Fibroblast of skin of right biceps (primary cell): ENCODE measurements around the gene LONP1.
"Not testable (repeated sequence)": the region's sequence is repeated elsewhere in the genome, so short reads cannot be mapped to it uniquely, and the experiment has no call there.

Experiments
- DNase-seq: peaks from one replicate; pipeline ENCODE4 v3.0.0-alpha.2; 2013

LONP1 gene

DNA sequence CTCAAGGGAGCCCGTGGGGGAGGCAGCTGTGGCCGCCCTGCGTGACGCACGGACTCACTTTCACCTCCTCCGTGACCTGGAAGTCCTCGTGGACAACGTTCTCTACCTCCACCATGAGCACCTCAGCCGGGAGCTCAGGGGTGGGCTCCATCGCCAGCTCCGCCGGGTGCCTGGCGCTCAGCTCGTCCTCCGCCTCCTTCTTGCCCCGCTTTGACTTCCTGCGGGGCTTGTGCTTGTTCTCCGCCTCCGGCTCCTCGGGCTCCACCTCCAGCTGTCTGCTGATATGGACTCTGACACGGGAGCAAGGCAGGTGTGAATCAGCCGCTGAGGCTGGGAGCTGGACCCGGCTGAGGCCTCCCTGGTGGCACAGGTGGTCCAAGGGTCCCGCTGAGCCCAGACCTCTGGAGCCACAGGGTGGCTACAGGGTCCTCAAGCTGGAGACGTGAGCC is 8.2 kb downstream of the LONP1 start:
- no peak for DNase-seq

DNA sequence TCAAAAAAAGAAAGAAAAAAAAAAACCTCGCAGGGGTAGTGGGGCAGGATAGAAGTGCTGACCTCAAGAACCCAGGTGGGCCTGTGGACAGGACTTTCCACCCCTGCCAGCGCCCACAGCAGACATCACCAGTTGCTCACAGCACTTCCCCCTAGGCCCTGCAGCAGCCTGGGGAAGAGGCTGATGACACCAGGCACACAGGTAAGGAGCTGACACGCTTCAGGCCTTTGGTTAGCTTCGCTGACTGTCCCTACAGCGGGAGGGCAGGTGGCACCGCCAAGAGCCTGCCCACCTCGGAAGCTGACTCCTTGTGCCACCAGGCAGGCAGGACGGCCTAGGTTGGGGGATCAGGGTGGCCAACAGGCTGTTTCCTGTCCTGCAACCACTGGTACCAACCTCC is 8.9 kb downstream of the LONP1 start:
- DNase-seq = no peak

DNA sequence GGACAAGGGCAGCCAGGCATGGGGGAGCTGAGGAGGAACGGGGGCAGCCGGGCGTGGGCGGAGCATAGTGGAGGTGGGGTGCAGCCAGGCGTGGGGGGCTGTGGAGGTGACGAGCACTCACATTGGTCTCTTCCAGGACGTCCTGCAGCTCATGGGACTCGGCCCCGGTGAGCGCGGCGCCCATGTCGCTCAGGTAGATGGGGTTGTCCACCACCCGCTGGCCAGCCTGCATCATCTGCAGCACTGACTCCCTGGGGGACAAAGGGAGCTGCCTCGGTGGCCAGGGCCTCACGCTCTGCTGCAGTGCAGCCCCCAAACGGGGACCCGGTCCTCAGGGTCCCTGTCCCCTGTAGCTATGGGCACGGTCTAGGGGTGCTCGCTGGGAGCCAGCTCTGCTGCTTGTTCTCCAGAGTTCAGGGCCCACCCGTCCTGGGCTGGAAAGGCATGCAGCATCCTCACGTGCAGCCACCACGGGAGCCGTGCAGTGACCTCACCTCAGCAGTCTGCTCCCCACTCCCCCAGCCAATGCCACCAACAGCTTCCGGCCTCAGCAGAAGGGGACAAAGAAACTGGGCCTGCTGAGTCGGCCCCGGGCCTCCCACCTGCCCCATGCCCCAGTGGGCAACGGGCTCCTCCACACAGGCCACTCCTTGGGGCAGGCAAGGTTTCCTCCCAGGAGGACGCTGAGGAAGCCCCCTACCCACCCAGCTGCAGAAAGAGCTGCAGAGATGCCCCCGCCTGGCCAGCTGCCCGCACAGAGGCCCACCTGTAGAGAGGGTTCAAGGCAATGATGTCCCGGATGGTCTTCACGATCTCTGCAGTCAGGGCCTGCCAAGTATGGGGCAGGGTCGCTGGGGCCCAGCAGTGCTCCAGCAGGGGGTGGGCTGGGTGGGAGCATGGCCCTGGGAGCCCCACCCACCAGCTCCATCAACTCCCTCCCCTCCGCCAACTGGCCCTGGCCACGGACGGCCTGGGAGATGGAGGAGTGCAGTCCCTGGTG is 12.1 kb downstream of the LONP1 start:
- DNase-seq = no peak

DNA sequence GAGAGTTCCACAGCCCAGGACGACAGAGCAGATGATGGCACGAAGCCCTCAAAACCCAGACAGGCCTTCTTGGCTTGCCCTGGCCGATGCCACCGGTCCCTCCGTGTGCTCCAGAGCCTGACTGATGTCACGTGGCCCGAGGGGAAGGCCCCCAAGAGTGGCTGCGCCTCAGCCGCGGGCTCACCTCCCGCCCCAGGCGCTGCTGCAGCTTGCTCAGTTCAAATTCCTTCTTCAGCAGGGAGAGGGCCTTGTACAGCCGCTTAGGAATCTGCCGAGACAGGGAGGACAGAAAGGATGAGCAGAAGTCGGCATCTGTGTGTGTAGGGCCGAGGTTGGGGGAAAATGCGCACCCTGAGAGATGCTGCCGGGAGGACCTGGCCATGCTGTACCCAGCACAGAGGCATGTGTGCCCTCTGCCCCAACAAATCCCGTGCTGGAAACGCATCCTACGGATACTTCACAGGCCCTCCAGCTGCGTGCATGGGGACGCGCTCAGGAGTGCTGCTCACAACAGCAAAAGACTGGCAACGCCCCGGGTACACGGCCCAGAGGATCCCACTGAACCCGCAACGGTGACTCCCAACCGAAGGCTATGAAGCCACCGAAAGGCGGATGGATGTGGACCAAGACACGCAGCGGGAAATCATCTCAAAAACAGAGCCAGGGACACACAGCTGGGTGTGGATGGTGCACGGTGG is 12.9 kb downstream of the LONP1 start:
- no peak for DNase-seq

DNA sequence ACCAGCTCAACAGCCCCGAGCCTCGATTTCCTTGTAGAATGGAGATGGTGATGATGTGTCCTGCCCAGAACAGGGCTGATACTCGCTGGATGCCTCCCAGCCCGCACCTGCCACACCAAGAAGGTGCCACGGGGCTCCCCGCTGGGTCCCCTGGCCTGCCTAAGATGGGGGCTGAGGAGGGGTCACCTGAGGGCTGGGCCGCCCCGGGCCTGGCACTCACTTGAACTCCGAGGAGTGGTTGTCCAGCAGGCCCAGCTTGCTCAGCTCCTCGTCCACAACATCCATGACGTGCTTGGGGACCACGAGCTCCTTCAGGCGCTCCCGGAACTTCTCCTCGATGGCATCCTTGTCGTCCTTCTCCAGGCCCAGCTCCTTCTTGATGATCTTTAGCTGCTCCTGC is 14.4 kb downstream of the LONP1 start:
- DNase-seq = no peak

DNA sequence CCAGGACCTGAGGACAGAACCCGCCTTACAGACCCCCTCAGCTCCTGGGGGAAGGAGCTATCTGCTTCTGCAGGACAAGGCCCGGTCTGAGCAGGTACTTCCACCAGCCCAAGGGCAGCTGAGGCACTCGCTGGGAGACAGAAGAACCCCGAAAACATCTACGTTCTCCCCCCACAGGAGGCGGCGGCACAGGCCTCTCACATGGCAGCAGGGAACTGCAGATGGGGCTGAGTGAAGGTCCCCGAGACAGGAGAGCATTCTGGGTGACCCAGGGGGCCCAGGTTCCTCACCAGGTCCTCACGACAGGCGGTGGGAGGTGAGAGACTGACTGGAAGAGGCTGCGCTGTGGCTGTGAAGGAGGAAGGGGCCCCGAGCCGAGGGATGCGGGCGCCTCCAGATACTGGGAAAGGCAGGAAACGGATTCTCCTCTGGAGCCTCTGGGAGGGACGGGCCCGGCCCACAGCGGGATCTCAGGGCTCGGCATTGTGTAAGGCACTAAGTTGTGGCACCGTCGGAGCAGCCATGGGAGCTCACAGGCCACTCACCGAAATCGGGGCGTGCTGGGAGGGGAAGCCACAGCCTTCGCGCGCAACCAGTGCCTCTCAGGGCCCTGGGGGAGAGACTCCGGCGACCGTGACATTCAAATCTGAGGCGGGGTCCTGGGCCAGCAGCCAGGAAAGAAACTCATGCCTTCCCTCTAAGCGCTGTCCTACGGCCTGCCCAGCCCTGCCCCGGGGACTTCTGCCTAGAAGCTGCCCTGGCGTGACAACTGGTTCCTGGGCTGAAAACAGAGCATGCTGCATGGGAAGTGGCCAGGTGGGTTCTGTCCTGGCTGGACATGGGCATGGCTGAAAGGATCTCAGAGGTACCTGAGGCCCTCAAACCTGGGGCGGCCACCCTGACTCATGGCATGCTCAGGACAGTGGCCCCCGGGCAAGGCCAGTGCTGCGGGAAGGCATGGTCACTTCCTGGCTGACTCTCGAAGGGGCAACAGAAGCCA is 15.8 kb downstream of the LONP1 start:
- DNase-seq = no peak

DNA sequence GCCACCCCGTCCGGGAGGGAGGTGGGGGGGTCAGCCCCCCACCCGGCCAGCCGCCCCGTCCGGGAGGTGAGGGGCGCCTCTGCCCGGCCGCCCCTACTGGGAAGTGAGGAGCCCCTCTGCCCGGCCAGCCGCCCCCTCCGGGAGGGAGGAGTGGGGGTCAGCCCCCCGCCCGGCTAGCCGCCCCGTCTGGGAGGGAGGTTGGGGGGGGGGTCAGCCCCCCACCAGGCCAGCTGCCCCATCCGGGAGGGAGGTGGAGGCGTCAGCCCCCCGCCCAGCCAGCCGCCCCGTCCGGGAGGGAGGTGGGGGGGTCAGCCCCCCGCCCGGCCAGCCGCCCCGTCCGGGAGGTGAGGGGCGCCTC is 17.9 kb downstream of the LONP1 start:
- not testable (repeated sequence) for DNase-seq

DNA sequence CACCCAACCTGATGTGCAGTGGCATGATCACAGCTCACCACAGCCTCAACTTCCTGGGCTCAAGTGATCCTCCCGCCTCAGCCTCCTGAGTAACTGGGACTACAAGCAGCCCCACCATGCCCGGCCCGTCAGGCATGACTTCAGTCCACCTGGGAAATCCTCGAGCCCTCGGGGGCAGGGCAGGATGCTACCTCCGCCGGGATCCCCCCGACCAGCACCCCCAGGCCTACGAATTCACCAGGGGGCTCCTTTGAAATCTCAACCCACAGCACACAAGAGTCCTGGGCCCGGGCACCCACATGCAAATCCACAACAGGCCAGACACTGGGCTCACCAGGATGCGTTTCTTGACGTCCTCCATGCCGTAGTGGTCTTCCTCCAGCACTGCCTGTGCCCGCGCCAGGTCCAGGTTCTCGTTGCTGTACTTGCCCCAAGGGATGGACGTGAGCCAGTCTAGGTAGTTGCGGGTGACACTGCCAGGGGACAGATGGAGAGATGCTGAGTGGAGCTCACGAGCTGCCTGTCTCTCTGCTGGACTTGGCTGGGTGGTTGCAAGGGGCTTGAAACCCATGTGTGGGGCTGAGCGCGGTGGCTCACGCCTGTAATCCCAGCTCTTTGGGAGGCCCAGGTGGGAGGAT is 19.4 kb downstream of the LONP1 start:
- DNase-seq = no peak

DNA sequence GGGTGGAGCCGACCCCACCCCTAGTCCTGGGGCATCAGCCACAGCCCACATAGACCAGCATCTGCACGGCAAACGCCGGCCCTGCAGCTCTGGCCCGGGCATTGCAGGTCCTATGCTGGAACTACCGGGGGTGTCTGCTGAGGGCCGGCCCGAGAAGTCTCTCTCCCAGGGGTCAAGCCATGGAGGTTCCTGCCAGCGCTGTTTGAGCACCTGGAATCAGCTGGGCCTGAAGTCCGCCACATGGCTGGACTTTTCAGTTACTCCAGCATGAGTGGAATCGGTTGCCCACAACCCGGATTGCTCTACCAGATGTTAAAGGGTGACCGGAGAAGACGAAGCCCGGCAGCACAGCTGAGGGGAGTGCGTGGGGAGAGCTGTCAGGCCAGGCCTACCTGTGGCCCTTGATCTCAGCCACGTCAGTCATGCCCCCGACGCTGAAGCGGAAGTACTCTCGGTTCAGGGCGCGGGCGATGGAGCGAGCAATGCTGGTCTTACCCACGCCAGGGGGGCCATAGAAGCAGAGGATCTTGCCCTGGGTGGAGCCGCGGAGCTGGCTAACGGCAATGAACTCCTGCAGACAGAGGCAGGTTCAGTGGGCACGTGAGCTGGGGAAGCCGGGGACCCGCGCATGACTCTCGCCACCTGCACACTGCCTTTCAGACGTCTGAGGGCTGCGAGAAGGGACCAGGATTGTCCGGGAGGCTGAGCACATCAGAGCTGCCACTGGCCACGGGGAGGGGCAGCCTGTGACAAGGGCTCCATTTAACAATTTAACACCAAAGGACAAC is 21.1 kb downstream of the LONP1 start:
- no peak for DNase-seq

DNA sequence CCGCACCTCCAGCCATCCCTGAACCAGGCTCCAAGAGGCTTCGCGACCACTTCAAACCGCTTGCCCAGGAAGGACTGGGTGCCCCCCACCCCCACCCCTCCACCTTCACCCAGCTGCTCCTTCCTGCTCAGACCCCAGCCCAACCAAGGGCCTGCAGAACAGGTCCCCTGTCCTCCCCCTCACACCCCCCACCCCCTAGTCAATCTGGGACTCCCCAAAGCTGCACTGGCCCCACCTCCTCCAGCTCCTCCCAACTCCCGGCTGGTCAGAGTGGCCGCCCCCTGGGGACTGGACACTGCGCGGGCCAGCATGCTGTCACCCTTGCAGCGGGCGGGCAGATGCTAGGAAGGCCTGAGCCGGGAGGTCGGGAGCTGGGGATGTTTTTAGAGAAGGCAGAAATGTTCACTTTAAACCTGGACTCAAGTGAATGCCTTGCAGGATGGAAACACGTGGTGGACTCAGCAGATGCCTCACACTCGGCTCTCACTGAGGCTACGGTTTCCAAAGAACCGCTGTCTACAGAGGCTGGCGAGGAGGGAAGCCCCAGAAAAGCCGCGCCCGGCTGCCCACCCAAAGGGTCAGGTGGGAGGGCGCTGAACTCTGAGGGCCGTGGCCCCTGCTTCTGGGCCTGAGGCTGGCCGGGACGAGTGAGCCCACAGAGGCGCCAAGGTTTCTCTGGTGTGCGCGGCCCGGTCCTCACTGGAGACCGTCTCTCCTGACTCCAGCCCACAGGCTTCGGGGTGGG is 21.9 kb downstream of the LONP1 start:
- no peak for DNase-seq

DNA sequence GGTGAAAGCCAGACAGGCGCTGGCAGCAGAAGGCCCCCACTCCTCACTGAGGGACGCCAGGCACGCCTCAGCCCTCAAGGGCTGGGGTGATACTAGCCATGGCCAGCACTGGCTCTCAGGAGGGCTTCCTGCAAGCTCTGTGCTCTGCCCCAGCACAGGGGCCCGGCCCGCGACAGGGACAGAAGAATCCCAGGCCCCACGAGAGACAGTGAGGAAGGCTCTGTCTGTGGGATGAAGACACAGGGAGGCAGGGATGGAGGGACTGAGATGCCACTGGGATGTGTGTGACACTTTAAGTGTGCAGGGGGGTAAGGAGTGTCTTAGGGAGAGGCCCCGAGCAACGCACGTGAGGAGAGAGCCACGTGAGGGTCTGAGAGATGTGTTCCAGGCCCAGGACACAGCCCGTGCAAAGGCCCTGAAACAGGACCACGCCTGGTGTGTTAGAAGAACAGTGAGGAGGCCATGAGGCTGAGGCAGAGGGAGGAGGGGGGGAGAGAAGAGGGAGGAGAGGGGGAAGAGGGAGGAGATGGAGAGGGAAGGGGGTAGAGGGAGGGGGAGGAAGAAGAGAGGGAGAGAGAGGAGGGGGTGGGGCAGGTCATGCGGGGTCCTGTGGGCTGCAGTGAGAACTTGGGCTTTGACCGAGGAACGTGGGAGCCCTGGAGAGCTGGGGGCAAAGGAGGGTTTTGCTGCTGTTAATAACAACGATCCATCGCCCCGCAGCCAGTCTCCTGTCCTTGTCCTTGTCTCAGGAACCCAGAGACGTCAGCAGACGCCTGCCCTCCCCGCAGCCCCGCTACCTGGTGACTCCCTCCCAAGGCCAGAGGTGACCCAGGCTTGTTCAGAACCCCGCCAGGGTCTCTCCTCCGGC is 22.7 kb downstream of the LONP1 start:
- DNase-seq = no peak

DNA sequence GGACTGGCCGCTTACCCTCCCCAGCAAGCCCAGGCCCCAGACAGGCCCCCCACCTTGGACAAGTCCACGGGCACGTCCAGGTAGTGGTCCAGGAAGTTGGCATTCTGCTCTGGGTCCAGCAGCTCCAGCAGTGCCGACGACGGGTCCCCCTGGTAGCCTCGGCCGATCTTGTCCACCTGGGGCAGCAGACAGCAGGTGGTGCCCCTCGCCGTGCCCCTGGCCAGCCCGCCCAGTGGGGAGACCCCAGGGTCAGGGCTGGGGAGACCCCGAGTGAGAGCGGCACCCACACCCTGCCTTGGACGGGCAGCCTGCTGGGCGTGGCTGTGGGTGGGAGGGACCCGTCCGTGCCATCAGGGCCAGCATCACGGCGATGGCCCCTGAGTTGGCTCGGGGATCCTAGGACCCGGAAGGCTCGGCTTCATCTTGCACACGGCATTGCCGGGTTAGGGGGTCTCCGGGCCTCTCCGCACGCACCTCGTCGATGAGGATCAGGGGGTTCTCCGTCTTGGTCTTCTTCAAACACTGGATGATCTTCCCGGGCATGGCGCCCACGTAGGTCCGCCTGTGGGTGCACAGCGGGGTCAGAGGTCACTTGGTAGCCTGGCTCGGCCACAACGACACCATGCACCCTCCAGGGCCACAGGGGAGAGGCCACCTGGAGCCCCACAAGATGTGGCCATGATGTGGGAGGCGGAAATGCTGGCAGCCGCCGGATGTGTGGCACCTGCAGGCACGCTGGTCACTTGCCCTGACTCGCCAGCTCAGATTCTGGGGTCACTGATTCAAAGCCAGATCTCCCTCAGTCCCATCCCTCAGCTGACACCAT is 23.5 kb downstream of the LONP1 start:
- DNase-seq = no peak

DNA sequence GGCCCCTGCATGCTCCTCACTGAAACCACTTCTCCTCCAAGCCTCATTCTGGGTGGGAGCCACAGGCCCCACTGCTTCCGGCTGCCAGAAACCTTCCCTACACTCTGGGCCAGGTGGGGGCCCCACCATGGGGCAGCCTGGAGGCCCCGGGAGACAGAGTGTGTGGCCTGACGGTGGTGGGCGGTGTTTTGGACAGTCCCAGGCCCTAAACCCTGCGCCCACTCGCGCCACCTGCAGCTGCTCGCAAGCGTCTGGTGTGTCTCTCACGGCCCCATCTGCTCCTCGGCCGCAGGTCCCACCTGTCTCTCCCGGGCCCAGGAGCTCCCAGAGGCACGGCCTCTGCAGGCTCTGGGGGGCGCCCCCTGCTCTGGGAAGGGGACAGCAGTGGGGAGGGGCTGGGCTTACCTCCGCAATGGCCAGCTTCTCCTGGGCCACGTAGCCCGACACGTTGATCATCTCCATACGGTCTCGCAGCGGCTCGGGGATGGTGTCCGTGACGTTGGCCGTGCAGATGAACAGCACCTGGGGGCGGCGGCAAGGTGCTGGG is 24.2 kb downstream of the LONP1 start:
- DNase-seq = no peak

DNA sequence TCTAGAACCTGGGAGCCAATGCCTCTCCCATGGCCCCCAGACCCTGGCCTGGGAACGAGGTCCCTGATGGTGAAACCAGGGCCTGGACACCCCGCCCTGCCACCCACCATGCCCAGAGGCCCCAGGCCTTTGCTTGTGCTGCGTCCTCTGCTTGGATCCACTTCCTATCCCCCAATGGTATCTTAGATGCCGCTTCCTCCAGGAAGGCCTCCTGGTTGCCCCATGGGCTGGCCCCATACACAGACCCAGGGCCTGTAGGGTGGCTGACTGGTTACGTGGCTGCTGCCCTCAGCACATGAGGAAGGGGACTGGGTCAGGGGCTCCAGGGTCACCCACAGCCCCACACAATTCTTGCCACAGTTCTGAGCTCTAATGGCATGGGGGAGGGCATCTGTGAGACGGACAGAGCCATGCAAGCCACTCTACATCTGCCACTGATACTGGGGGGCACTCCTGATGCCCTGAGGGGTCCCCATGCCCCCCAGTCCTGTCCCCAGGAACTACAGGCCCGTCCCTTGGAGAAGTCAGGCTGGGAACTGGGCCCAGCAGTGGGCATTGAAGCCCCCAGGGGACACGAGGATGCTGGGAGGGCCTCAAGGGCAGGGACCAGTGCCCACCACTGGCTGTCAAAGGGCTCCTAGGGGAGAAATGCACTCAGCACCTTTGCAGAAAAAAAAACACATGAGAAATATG is 24.8 kb downstream of the LONP1 start:
- no peak for DNase-seq

DNA sequence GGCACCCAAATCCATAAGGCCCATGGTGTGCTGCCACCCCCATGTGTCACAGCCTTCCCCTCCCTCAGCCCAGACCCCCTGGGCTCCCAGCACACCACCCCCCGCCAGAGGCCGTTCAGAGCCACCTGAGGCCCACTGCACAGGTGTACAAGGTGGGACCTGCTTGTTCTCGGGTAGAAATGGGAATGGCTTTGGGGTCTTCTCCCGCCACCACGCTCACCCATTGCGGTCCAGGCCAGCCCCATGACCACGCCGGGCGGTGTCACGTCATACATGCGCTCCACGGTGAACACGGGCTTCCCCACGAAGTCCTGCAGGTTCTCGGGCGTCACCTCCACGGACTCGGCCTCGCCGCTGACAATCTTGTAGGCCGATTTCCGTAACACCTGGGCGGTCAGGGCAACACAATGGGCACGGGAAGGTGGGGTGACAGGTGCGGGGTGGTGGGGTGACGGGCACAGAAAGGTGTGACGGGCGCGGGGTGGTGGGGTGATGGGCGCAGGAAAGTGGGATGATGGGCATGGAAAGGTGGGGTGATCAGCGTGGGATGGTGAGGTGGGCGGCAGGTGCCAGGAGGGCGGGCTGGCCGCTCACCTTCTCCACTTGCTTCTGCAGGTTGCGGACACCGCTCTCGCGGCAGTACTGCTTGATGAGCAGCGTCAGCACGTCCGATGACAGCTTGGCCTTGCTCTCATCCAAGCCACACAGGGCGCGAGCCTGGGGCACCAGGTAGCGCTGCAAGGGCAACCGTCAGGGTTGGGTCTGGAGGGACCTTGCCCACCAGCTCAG is 25.6 kb downstream of the LONP1 start:
- DNase-seq = no peak

DNA sequence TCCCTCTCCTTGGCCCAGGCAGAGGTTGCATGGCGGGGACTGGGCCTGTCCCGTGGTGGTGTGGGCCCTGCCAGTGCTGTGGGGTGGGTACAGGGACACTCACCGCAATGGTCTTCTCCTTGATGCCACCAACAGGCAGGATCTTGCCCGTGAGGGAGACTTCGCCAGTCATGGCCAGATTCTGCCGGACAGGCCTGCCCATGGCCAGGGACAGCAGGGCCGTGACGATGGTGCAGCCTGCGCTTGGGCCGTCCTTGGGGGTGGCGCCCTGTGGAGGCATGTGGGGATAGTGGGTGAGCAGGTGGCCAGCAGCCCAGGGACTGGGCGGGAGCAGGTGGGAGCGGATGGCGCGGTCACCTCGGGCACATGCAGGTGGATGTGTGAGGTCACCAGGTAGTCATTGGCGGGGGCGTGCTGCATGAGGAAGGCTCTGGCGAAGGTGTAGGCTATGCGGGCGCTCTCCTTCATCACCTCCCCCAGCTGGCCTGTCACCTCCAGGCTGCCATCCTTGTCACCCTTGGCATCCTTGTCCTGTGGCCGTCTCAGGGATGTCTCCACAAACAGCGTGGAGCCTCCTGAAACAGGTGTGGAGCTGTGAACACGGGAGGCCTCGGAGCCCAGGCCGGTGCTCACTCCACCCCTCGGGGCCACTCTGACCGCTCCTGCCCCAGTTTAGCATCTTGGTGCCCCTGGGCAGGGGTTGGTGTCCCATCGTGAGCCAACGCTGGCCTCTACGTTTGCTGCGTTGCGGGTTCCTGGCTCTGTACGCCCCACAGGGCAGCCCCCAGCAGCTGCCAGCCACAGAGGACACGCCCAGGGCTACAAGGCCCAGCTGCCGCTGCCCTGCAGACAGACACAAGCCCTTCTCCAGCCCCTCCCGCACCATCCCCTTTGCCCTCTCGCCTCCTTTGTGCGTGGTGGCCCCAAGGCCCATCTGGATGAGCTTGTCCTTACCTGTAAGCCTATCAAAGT is 26.5 kb downstream of the LONP1 start:
- no peak for DNase-seq
